B cell (primary cell): ENCODE data around the gene KRT73.

Experiments used
- EZH2 ChIP-seq: IDR thresholded peaks from 2 replicates; pipeline ENCODE4 v1.6.1; 2012; ENCODE audit warnings: borderline replicate concordance, low read depth, mild to moderate bottlenecking, moderate library complexity, low read length; ENCODE audit not compliant: insufficient read depth, poor library complexity, severe bottlenecking
- TF ChIP-seq, protein P1 (sequence below): fragments of 200-600 bp; IDR thresholded peaks from one replicate; pipeline ENCODE4 v1.8.0; 2022; ENCODE audit warnings: antibody characterized with exemption, mild to moderate bottlenecking

DNA sequence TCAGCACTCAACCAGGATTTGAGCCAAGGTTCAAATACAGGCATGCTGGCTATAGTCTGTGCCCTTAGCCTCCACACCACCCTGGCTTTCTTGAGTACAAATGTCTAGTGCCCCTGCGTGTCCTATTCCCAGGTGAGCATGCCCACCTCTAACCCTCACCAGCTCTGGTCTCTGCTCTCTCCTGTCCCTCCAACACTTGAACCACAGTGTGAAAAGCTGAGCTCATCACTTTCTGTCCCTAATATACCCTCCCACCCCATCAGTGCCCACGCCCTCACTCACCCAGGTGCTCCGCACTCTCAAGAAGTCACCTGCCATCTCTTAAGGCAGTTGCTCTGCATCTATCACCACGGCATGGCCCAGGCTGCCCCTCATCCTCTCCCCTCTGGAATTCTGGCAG, 58.4 kb downstream of the KRT73 start:
- TF ChIP-seq, protein P1, sequence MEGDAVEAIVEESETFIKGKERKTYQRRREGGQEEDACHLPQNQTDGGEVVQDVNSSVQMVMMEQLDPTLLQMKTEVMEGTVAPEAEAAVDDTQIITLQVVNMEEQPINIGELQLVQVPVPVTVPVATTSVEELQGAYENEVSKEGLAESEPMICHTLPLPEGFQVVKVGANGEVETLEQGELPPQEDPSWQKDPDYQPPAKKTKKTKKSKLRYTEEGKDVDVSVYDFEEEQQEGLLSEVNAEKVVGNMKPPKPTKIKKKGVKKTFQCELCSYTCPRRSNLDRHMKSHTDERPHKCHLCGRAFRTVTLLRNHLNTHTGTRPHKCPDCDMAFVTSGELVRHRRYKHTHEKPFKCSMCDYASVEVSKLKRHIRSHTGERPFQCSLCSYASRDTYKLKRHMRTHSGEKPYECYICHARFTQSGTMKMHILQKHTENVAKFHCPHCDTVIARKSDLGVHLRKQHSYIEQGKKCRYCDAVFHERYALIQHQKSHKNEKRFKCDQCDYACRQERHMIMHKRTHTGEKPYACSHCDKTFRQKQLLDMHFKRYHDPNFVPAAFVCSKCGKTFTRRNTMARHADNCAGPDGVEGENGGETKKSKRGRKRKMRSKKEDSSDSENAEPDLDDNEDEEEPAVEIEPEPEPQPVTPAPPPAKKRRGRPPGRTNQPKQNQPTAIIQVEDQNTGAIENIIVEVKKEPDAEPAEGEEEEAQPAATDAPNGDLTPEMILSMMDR = no peak
- no peak for TF ChIP-seq EZH2
